SK-N-SH (cell line): ENCODE results near the gene TTLL7. TPM values are rescaled to one million over a fixed set of nuclear protein-coding genes. Genes with fewer than 3 reads are reported as not detected.

Experiments used
- CTCF ChIA-PET: fragments of 300-600, 350-600 bp; formaldehyde crosslinking; extraction: SDS; loops from one replicate; lab custom pipeline; 2021; lab: Yijun Ruan, JAX
- POLR2A ChIA-PET: fragments of 350-600 bp; sonication (Branson Sonifier 250); formaldehyde crosslinking; extraction: SDS; loops from one replicate; lab custom pipeline; 2020; ENCODE audit warnings: antibody characterized with exemption, inconsistent platforms; lab: Yijun Ruan, JAX
- DNase-seq: peaks from one replicate; pipeline ENCODE4 v3.0.0; 2012
- H2AFZ ChIP-seq: fragments of 200-600 bp; sonication (generic); 2 replicates; pipeline ENCODE4 v1.8.1; 2016; ENCODE audit warnings: antibody characterized with exemption, mild to moderate bottlenecking, low read depth
- H3F3A ChIP-seq: fragments of 200-600 bp; sonication (generic); replicated peaks from 2 replicates; pipeline ENCODE3; 2016; ENCODE audit warnings: antibody characterized with exemption, mild to moderate bottlenecking; ENCODE audit not compliant: insufficient read depth
- H3K27ac ChIP-seq, 2 experiments: fragments of 200-500 bp in 1 of 2; fragments of 200-600 bp in 1 of 2; sonication (Bioruptor generic) in 1 of 2; sonication (generic), shearing (Covaris generic) in 1 of 2; 2 replicates each; pipeline versions ENCODE4 v1.5.1 to v1.6.1; 2014 to 2016; ENCODE audit warnings: low read depth in 2 of 2, inconsistent platforms in 1 of 2, low read length in 1 of 2, mild to moderate bottlenecking in 1 of 2, mixed read lengths in 1 of 2
- H3K27me3 ChIP-seq: fragments of 200-600 bp; sonication (generic), shearing (Covaris generic); 2 replicates; pipeline ENCODE4 v1.6.1; 2016; ENCODE audit warnings: mixed run types; ENCODE audit not compliant: insufficient read depth
- H3K36me3 ChIP-seq, 2 experiments: fragments of 200-500 bp in 1 of 2; fragments of 200-600 bp in 1 of 2; sonication (Bioruptor generic) in 1 of 2; sonication (generic) in 1 of 2; replicated peaks in 1 of 2; 2 replicates each; pipeline versions ENCODE3 to v1.5.1; 2014 to 2016; ENCODE audit warnings: low read length in 1 of 2, mild to moderate bottlenecking in 1 of 2; ENCODE audit not compliant: insufficient read depth in 2 of 2, control insufficient read depth in 1 of 2
- H3K4me1 ChIP-seq, 2 experiments: fragments of 200-500 bp in 1 of 2; fragments of 200-600 bp in 1 of 2; sonication (Bioruptor generic) in 1 of 2; sonication (generic), shearing (Covaris generic) in 1 of 2; 2 replicates each; pipeline versions ENCODE4 v1.5.1 to v1.6.1; 2014 to 2016; ENCODE audit warnings: low read depth in 1 of 2, low read length in 1 of 2, mixed run types in 1 of 2; ENCODE audit not compliant: insufficient read depth in 2 of 2, control insufficient read depth in 1 of 2
- H3K4me2 ChIP-seq: fragments of 200-600 bp; sonication (generic), shearing (Covaris generic); 2 replicates; pipeline ENCODE4 v1.6.1; 2017; ENCODE audit warnings: mixed run types
- H3K4me3 ChIP-seq, 2 experiments: fragments of 200-500 bp in 1 of 2; fragments of 200-600 bp in 1 of 2; sonication (Bioruptor generic) in 1 of 2; sonication (generic), shearing (Covaris generic) in 1 of 2; 2 replicates each; pipeline versions ENCODE4 v1.5.1 to v1.8.1; 2014 to 2016; ENCODE audit warnings: low read depth in 2 of 2, inconsistent platforms in 1 of 2, low read length in 1 of 2, mild to moderate bottlenecking in 1 of 2, mixed read lengths in 1 of 2, moderate library complexity in 1 of 2
- H3K79me2 ChIP-seq: fragments of 200-600 bp; sonication (generic); 2 replicates; pipeline ENCODE4 v1.8.1; 2017; ENCODE audit warnings: mild to moderate bottlenecking; ENCODE audit not compliant: insufficient read depth
- H3K9ac ChIP-seq: fragments of 200-600 bp; sonication (generic); 2 replicates; pipeline ENCODE4 v1.6.1; 2017; ENCODE audit warnings: mixed run types
- H3K9me2 ChIP-seq: fragments of 200-600 bp; sonication (generic); 2 replicates; pipeline ENCODE4 v1.6.1; 2017; ENCODE audit warnings: mixed run types
- H3K9me3 ChIP-seq: fragments of 200-600 bp; sonication (generic); 2 replicates; pipeline ENCODE4 v1.6.1; 2017; ENCODE audit warnings: mixed run types, mild to moderate bottlenecking, moderate library complexity
- H4K20me1 ChIP-seq: fragments of 200-600 bp; sonication (generic); 2 replicates; pipeline ENCODE4 v1.6.1; 2017; ENCODE audit warnings: mild to moderate bottlenecking, mixed run types; ENCODE audit not compliant: insufficient read depth
- CHD2 ChIP-seq: fragments of 150-350 bp; IDR thresholded peaks from 2 replicates; pipeline ENCODE4 v1.6.1; 2018; ENCODE audit warnings: low read length; ENCODE audit not compliant: partially characterized antibody
- FOSL2 ChIP-seq: IDR thresholded peaks from 2 replicates; pipeline ENCODE4 v1.4.0; 2012; ENCODE audit warnings: low read depth, mild to moderate bottlenecking, moderate library complexity, borderline replicate concordance
- FOXJ3 ChIP-seq: sonication (generic); formaldehyde crosslinking; IDR thresholded peaks from 2 replicates; pipeline ENCODE4 v1.5.1; 2020; ENCODE audit warnings: mild to moderate bottlenecking, missing genetic modification reagents
- FOXM1 ChIP-seq: IDR thresholded peaks from 2 replicates; pipeline ENCODE4 v1.4.0; 2012; ENCODE audit warnings: low read depth, mild to moderate bottlenecking
- GABPA ChIP-seq: IDR thresholded peaks from 2 replicates; pipeline ENCODE4 v1.4.0; 2012; ENCODE audit warnings: low read depth, mild to moderate bottlenecking
- JUND ChIP-seq: IDR thresholded peaks from 2 replicates; pipeline ENCODE4 v1.4.0; 2012
- MEF2A ChIP-seq: IDR thresholded peaks from 2 replicates; pipeline ENCODE4 v1.4.0; 2012; ENCODE audit warnings: low read depth, borderline replicate concordance
- NRF1 ChIP-seq: IDR thresholded peaks from 2 replicates; pipeline ENCODE4 v1.6.1; 2012; ENCODE audit warnings: low read depth, mild to moderate bottlenecking, low read length
- POLR2AphosphoS5 ChIP-seq: IDR thresholded peaks from 2 replicates; pipeline ENCODE4 v1.6.1; 2012; ENCODE audit warnings: low read depth, low read length
- RCOR1 ChIP-seq: fragments of 150-350 bp; IDR thresholded peaks from 2 replicates; pipeline ENCODE4 v1.6.1; 2017; ENCODE audit warnings: antibody characterized with exemption, low read length
- SMC3 ChIP-seq: IDR thresholded peaks from 2 replicates; pipeline ENCODE4 v1.6.1; 2012; ENCODE audit warnings: low read depth, low read length, improper control_type of control experiment
- TAF1 ChIP-seq: IDR thresholded peaks from 2 replicates; pipeline ENCODE4 v1.6.1; 2012; ENCODE audit warnings: low read depth, mild to moderate bottlenecking, low read length, moderate library complexity, borderline replicate concordance
- YY1 ChIP-seq: IDR thresholded peaks from 2 replicates; pipeline ENCODE4 v1.4.0; 2012; ENCODE audit warnings: low read depth, mild to moderate bottlenecking
- WGBS: methylation state at CpG from one replicate; pipeline ENCODE4 v1.1.6; 2017; ENCODE audit warnings: low lambda C conversion rate; 5-methylcytosine and 5-hydroxymethylcytosine counted together
- polyA plus RNA-seq, 3 experiments: library from polyadenylated mRNA; depleted of rRNA; stranded (reverse); fragments of >200 nt; gene quantifications; 2 replicates each; pipeline ENCODE4 v1.2.3, GENCODE V29; 2012
- TF ChIP-seq, protein P1 (sequence below): fragments of 150-350 bp; IDR thresholded peaks from 2 replicates; pipeline ENCODE4 v1.6.1; 2017; ENCODE audit warnings: antibody characterized with exemption, low read length, low read depth, borderline replicate concordance
- TF ChIP-seq, protein P2 (sequence below): fragments of 200-600 bp; sonication (generic); IDR thresholded peaks from 2 replicates; pipeline ENCODE4 v1.6.1; 2017; ENCODE audit warnings: antibody characterized with exemption, mild to moderate bottlenecking, moderate library complexity
- TF ChIP-seq, protein P3 (sequence below): fragments of 150-350 bp; IDR thresholded peaks from 2 replicates; pipeline ENCODE4 v1.6.1; 2016; ENCODE audit warnings: mild to moderate bottlenecking, low read depth, low read length
- TF ChIP-seq, protein P4 (sequence below): IDR thresholded peaks from 2 replicates; pipeline ENCODE4 v1.4.0; 2012; ENCODE audit warnings: low read depth
- TF ChIP-seq, protein P5 (sequence below): IDR thresholded peaks from 2 replicates; pipeline ENCODE4; 2012
- TF ChIP-seq, protein P6 (sequence below): IDR thresholded peaks from 2 replicates; pipeline ENCODE4 v1.4.0; 2012; ENCODE audit warnings: low read depth, borderline replicate concordance

TTLL7 gene
- polyA plus RNA-seq, 1 of the 3 experiments (the other 2 are of a cell fraction) = 7.3 TPM

DNA sequence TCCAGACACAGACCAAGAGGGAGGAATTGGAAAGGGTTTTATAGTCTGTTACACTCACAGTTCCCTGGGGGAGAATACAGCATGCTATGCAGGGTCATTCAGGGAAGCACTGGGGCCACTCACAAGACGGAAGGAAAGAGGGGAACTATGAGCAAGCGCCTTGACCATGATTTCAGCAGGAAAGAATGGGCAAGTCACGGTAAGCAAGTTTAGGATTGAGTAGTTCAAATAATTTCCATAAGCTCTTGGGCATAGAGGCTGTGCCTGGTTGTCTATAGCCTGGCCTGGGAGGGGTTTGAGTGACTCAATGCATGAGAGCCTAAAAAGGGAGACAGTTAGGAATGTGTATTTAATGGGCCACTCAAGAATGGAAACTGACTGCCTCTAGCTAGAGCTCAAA, 176.7 kb downstream of the TTLL7 start:
- Histone ChIP-seq H3K27ac (no peak overlapping the region), H3K36me3 (no peaks in the 10 kb centered on the region), H3K4me1 (no peaks in the 10 kb centered on the region), H3K79me2 (no peaks in the 10 kb centered on the region), H3F3A (no peaks in the 10 kb centered on the region), H3K9me3 (no peaks in the 10 kb centered on the region), H3K27me3 (no peaks in the 10 kb centered on the region), H4K20me1 (no peaks in the 10 kb centered on the region)
- 59% methylated on average over 3 of the region's 3 CpGs for WGBS
- no peak for DNase-seq
- POLR2A ChIA-PET = no interaction called here
- TF ChIP-seq YY1 (no peak), SMC3 (no peak), FOXJ3 (CRISPR knock-in tag) (no peak), CHD2 (no peak), NRF1 (no peak), POLR2AphosphoS5 (no peak), GABPA (no peak), FOXM1 (no peak), JUND (no peak), FOSL2 (no peak), RCOR1 (no peak), TAF1 (no peak), MEF2A (no peak)
- TF ChIP-seq, protein P1, sequence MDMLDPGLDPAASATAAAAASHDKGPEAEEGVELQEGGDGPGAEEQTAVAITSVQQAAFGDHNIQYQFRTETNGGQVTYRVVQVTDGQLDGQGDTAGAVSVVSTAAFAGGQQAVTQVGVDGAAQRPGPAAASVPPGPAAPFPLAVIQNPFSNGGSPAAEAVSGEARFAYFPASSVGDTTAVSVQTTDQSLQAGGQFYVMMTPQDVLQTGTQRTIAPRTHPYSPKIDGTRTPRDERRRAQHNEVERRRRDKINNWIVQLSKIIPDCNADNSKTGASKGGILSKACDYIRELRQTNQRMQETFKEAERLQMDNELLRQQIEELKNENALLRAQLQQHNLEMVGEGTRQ = no peak
- TF ChIP-seq, protein P2, sequence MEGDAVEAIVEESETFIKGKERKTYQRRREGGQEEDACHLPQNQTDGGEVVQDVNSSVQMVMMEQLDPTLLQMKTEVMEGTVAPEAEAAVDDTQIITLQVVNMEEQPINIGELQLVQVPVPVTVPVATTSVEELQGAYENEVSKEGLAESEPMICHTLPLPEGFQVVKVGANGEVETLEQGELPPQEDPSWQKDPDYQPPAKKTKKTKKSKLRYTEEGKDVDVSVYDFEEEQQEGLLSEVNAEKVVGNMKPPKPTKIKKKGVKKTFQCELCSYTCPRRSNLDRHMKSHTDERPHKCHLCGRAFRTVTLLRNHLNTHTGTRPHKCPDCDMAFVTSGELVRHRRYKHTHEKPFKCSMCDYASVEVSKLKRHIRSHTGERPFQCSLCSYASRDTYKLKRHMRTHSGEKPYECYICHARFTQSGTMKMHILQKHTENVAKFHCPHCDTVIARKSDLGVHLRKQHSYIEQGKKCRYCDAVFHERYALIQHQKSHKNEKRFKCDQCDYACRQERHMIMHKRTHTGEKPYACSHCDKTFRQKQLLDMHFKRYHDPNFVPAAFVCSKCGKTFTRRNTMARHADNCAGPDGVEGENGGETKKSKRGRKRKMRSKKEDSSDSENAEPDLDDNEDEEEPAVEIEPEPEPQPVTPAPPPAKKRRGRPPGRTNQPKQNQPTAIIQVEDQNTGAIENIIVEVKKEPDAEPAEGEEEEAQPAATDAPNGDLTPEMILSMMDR = no peak
- TF ChIP-seq, protein P3, sequence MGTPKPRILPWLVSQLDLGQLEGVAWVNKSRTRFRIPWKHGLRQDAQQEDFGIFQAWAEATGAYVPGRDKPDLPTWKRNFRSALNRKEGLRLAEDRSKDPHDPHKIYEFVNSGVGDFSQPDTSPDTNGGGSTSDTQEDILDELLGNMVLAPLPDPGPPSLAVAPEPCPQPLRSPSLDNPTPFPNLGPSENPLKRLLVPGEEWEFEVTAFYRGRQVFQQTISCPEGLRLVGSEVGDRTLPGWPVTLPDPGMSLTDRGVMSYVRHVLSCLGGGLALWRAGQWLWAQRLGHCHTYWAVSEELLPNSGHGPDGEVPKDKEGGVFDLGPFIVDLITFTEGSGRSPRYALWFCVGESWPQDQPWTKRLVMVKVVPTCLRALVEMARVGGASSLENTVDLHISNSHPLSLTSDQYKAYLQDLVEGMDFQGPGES = no peak
- TF ChIP-seq, protein P4, sequence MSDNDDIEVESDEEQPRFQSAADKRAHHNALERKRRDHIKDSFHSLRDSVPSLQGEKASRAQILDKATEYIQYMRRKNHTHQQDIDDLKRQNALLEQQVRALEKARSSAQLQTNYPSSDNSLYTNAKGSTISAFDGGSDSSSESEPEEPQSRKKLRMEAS = no peak
- TF ChIP-seq, protein P5, sequence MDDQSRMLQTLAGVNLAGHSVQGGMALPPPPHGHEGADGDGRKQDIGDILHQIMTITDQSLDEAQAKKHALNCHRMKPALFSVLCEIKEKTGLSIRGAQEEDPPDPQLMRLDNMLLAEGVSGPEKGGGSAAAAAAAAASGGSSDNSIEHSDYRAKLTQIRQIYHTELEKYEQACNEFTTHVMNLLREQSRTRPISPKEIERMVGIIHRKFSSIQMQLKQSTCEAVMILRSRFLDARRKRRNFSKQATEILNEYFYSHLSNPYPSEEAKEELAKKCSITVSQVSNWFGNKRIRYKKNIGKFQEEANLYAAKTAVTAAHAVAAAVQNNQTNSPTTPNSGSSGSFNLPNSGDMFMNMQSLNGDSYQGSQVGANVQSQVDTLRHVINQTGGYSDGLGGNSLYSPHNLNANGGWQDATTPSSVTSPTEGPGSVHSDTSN = no peak
- TF ChIP-seq, protein P6, sequence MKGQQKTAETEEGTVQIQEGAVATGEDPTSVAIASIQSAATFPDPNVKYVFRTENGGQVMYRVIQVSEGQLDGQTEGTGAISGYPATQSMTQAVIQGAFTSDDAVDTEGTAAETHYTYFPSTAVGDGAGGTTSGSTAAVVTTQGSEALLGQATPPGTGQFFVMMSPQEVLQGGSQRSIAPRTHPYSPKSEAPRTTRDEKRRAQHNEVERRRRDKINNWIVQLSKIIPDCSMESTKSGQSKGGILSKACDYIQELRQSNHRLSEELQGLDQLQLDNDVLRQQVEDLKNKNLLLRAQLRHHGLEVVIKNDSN = no peak
- TF ChIP-seq, all 33 proteins: peak for 0
- no peak overlapping the region for H2AFZ ChIP-seq
- H3K9me2 ChIP-seq = no peaks in the 10 kb centered on the region
- no peak overlapping the region for H3K4me2 ChIP-seq
- H3K4me3 ChIP-seq = no peak overlapping the region
- CTCF ChIA-PET = interaction anchor here (1.0 kb wide), 1 partner anchor 9 kb away, joined by 3 read pairs; no protein-coding TSS in a partner anchor
- H3K9ac ChIP-seq = no peak overlapping the region
